NCI-H146 treated with DMSO at 0.1 percent for 48 hours (cell line): Measurements from ENCODE around the gene MLLT6.
A peak's percentile ranks its signal among the peaks of the same experiment; 100 is the strongest.
"Not testable (repeated sequence)": the region's sequence is repeated elsewhere in the genome, so short reads cannot be mapped to it uniquely, and the experiment has no call there.

Experiments used
- DNase-seq: peaks from one replicate; lab custom pipeline; 2025; ENCODE audit not compliant: unreplicated experiment; lab: John Stamatoyannopoulos, UW

Gene MLLT6

GRCh38 chr17:38725066-38725465 lies 20.0 kb downstream of the MLLT6 start:
- no peak for DNase-seq

- DNase-seq = not testable (repeated sequence)
Observed at GRCh38 chr17:38726145-38726544, 21.1 kb downstream of the MLLT6 start.

GRCh38 chr17:38727736-38728135 lies 22.7 kb downstream of the MLLT6 start:
- DNase-seq = no peak

GRCh38 chr17:38728290-38728831 lies 23.3 kb downstream of the MLLT6 start:
- no peak for DNase-seq

- no peak for DNase-seq
Observed at GRCh38 chr17:38729368-38729885, 24.4 kb downstream of the MLLT6 start.

GRCh38 chr17:38729886-38730525 lies 24.9 kb downstream of the MLLT6 start, which contains the start of gene CISD3:
Gene CISD3, plus strand, starts transcription at chr17:38730341. Its CDS starts 18 bp downstream, at chr17:38730359.
- peak; percentile 56 for DNase-seq

GRCh38 chr17:38730526-38731379 lies 25.7 kb downstream of the MLLT6 start:
- DNase-seq = peak; percentile 16

- DNase-seq = no peak
Observed at GRCh38 chr17:38731526-38732294, 26.6 kb downstream of the MLLT6 start.

- DNase-seq = no peak
Observed at GRCh38 chr17:38732376-38733281, 27.6 kb downstream of the MLLT6 start.

GRCh38 chr17:38733282-38733981 lies 28.4 kb downstream of the MLLT6 start:
- DNase-seq = no peak

GRCh38 chr17:38733982-38734973 lies 29.2 kb downstream of the MLLT6 start:
- no peak for DNase-seq

- no peak for DNase-seq
Observed at GRCh38 chr17:38735161-38735997, 30.3 kb downstream of the MLLT6 start.

GRCh38 chr17:38738007-38738662 lies 33.1 kb downstream of the MLLT6 start:
- no peak for DNase-seq

GRCh38 chr17:38738686-38739085 lies 33.6 kb downstream of the MLLT6 start:
- DNase-seq = no peak

GRCh38 chr17:38739305-38739704 lies 34.2 kb downstream of the MLLT6 start:
- no peak for DNase-seq

- no peak for DNase-seq
Observed at GRCh38 chr17:38740044-38740443, 35.0 kb downstream of the MLLT6 start.

- DNase-seq = no peak
Observed at GRCh38 chr17:38740806-38741205, 35.7 kb downstream of the MLLT6 start.
